ENCODE results near the gene SH2D2A.

GRCh38 chr1:156865258-156865657, 48.6 kb upstream of the SH2D2A start:
- no peak for TF ChIP-seq CTCF (conservative IDR thresholded peaks at IDR 0.05; ENCODE audit: low read depth, low read length)
- no peak for TF ChIP-seq POLR2A (IDR thresholded peaks at IDR 0.05; ENCODE audit: low read depth, low read length)
- no peak for TF ChIP-seq RCOR1 (IDR thresholded peaks at IDR 0.05; ENCODE audit: insufficient replicate concordance, low read length)
- no peak for TF ChIP-seq MXI1 (IDR thresholded peaks at IDR 0.05; ENCODE audit: borderline replicate concordance, low read depth, low read length)
- no peak for TF ChIP-seq CEBPB (IDR thresholded peaks at IDR 0.05; ENCODE audit: low read depth, low read length)
- no peak for TF ChIP-seq RFX5 (IDR thresholded peaks at IDR 0.05; ENCODE audit: low read depth, low read length)
- TF ChIP-seq USF2 (IDR thresholded peaks at IDR 0.05; ENCODE audit: low read depth, low read length), result no peak
